Lung (tissue), 12 donors: ENCODE measurements around the gene FDXR. TPM values are rescaled to one million over a fixed set of nuclear protein-coding genes. Genes with fewer than 3 reads are reported as not detected.

Source experiments
- ATAC-seq: fragments of 200-7000 bp; cut with Tn5 transposase; one replicate; pipeline ENCODE4 v1.9.1; 2020; ENCODE audit warnings: moderate number of reproducible peaks; ENCODE audit not compliant: insufficient read depth, low FRiP score
- DNase-seq, 3 donors: peaks; one replicate each; pipeline ENCODE4 v3.0.0-alpha.2; 2013 to 2017
- H3K27ac ChIP-seq, 2 donors: one replicate each; pipeline ENCODE4 v1.5.1; 2013; ENCODE audit warnings: mild to moderate bottlenecking in 2 of 2, moderate library complexity in 2 of 2, control low read depth in 1 of 2, inconsistent platforms in 1 of 2, low read depth in 1 of 2, low read length in 1 of 2
- H3K27me3 ChIP-seq, 3 donors: one replicate each; pipeline ENCODE4 v1.5.1; 2013; ENCODE audit warnings: low read length in 2 of 3; ENCODE audit not compliant: control insufficient read depth in 3 of 3, insufficient read depth in 3 of 3
- H3K36me3 ChIP-seq, 4 donors: one replicate each; pipeline ENCODE4 v1.5.1; 2013; ENCODE audit warnings: low read length in 4 of 4, mild to moderate bottlenecking in 1 of 4, moderate library complexity in 1 of 4; ENCODE audit not compliant: control insufficient read depth in 4 of 4, insufficient read depth in 4 of 4
- H3K4me1 ChIP-seq, 5 donors: one replicate each; pipeline ENCODE4 v1.5.1; 2013; ENCODE audit warnings: low read length in 5 of 5, mild to moderate bottlenecking in 2 of 5, moderate library complexity in 1 of 5; ENCODE audit not compliant: control insufficient read depth in 5 of 5, insufficient read depth in 5 of 5
- H3K4me3 ChIP-seq: one replicate; pipeline ENCODE4 v1.5.1; 2013; ENCODE audit warnings: mild to moderate bottlenecking, control low read depth, moderate library complexity
- H3K9ac ChIP-seq, 2 donors: one replicate each; pipeline ENCODE4 v1.5.1; 2013; ENCODE audit warnings: low read length in 2 of 2, control low read depth in 1 of 2; ENCODE audit not compliant: insufficient read depth in 1 of 2
- H3K9me3 ChIP-seq, 4 donors: one replicate each; pipeline ENCODE4 v1.5.1; 2013; ENCODE audit warnings: low read length in 3 of 4, mild to moderate bottlenecking in 1 of 4, moderate library complexity in 1 of 4; ENCODE audit not compliant: control insufficient read depth in 4 of 4, insufficient read depth in 3 of 4
- CTCF ChIP-seq: IDR thresholded peaks from 2 replicates; pipeline ENCODE4 v1.5.1; 2012; ENCODE audit warnings: mild to moderate bottlenecking; ENCODE audit errors: control extremely low read depth, extremely low read depth
- WGBS, 2 donors: extraction: QIAGEN DNeasy Blood & Tissue Kit; methylation state at CpG; one replicate each; pipeline ENCODE4 v1.1.7; 2013; 5-methylcytosine and 5-hydroxymethylcytosine counted together
- polyA plus RNA-seq, 2 donors: library from polyadenylated mRNA; stranded (reverse); fragments of 200-250 nt; gene quantifications; one replicate each; pipeline ENCODE4 v1.2.1, GENCODE V29; 2013
- total RNA-seq, 2 donors: library from RNA; depleted of rRNA in 1 of 2; stranded (reverse); fragments of >200 nt in 1 of 2; gene quantifications; one replicate each; pipeline ENCODE4 v1.2.1, GENCODE V29; 2014 to 2021
- donor health status: control.
- donor health status: control.
- donor health status: Bipolar disorder and iron deficiency.
- donor health status: healthy.
- donor health status: DM: yes; HTN: yes; CAD: no.

The FDXR gene
- total and polyA plus RNA-seq, 4 donors = 7.8 to 17.5 (median 10.7) TPM

GRCh38 chr17:74866198-74866835, 6.5 kb downstream of the FDXR start:
- TF ChIP-seq CTCF = no peak
- Histone ChIP-seq H3K9ac (no peak overlapping the region), H3K36me3 (peaks cover 0 to 2% (median 0%) of the 10 kb centered on the region in 4 donors), H3K27me3 (peaks cover 0 to 8% (median 4%) of the 10 kb centered on the region in 3 donors), H3K4me3 (no peak overlapping the region), H3K27ac (no peak overlapping the region), H3K4me1 (peaks cover 0 to 5% (median 1%) of the 10 kb centered on the region in 5 donors), H3K9me3 (peaks cover 0 to 2% (median 0%) of the 10 kb centered on the region in 4 donors)
- WGBS, 2 donors = 85 to 87% methylated on average over 19 of the region's 19 CpGs
- ATAC-seq (no peak), DNase-seq (no peak)

- TF ChIP-seq CTCF = no peak
- H3K9me3 ChIP-seq = peaks cover 0 to 2% (median 0%) of the 10 kb centered on the region in 4 donors
- ATAC-seq = no peak
- no peak for DNase-seq
- H3K9ac ChIP-seq = no peak overlapping the region
- 85 to 86% methylated on average over 19 of the region's 19 CpGs for WGBS, 2 donors
- H3K4me1 ChIP-seq = peaks cover 0 to 12% (median 3%) of the 10 kb centered on the region in 5 donors
- H3K27me3 ChIP-seq = peaks cover 0 to 14% (median 5%) of the 10 kb centered on the region in 3 donors
- H3K27ac ChIP-seq = no peak overlapping the region
- no peak overlapping the region for H3K4me3 ChIP-seq
- H3K36me3 ChIP-seq = peaks cover 0 to 2% (median 0%) of the 10 kb centered on the region in 4 donors
Observed at GRCh38 chr17:74865504-74866197, 7.1 kb downstream of the FDXR start.

GRCh38 chr17:74864866-74865395, 7.9 kb downstream of the FDXR start:
- Histone ChIP-seq H3K27me3 (peaks cover 3 to 20% (median 8%) of the 10 kb centered on the region in 3 donors), H3K36me3 (peaks cover 0 to 2% (median 0%) of the 10 kb centered on the region in 4 donors), H3K4me3 (no peak overlapping the region), H3K9ac (no peak overlapping the region), H3K4me1 (peaks cover 0 to 12% (median 3%) of the 10 kb centered on the region in 5 donors), H3K9me3 (peaks cover 0 to 2% (median 0%) of the 10 kb centered on the region in 4 donors), H3K27ac (no peak overlapping the region)
- ATAC-seq (peak; percentile 69), DNase-seq (peak; percentile 75 to 79 (median 76))
- TF ChIP-seq CTCF = peak; percentile 98
- WGBS, 2 donors = 25 to 28% methylated on average over 11 of the region's 11 CpGs
